ENCODE data around the gene SAMD4B.
A peak's percentile ranks its signal among the peaks of the same experiment; 100 is the strongest.
"Not testable (repeated sequence)": the region's sequence is repeated elsewhere in the genome, so short reads cannot be mapped to it uniquely, and the experiment has no call there.

The SAMD4B gene

GRCh38 chr19:39314016-39314728 is 28.0 kb upstream of the SAMD4B start:
- no peak for DNase-seq

- no peak for DNase-seq
Observed at GRCh38 chr19:39315933-39316332, 26.3 kb upstream of the SAMD4B start.

- DNase-seq, result no peak
Observed at GRCh38 chr19:39316627-39317321, 25.4 kb upstream of the SAMD4B start.

- no peak for DNase-seq
Observed at GRCh38 chr19:39317476-39317875, 24.7 kb upstream of the SAMD4B start.

GRCh38 chr19:39318071-39318470 is 24.1 kb upstream of the SAMD4B start:
- DNase-seq, result no peak

- DNase-seq, result no peak
Observed at GRCh38 chr19:39318690-39319089, 23.5 kb upstream of the SAMD4B start.

GRCh38 chr19:39319098-39319891 is 22.9 kb upstream of the SAMD4B start:
- DNase-seq, result no peak

- DNase-seq, result no peak
Observed at GRCh38 chr19:39319892-39320248, 22.4 kb upstream of the SAMD4B start.

GRCh38 chr19:39321117-39321831 is 20.9 kb upstream of the SAMD4B start:
- no peak for DNase-seq

- DNase-seq, result no peak
Observed at GRCh38 chr19:39321832-39322176, 20.4 kb upstream of the SAMD4B start.

GRCh38 chr19:39324242-39324842 is 17.9 kb upstream of the SAMD4B start:
- no peak for DNase-seq

- no peak for DNase-seq
Observed at GRCh38 chr19:39325778-39326665, 16.2 kb upstream of the SAMD4B start.

GRCh38 chr19:39327363-39328045 is 14.7 kb upstream of the SAMD4B start:
- no peak for DNase-seq

- peak; percentile 83 for DNase-seq
Observed at GRCh38 chr19:39328046-39328705, 14.0 kb upstream of the SAMD4B start.

GRCh38 chr19:39329948-39330347 is 12.3 kb upstream of the SAMD4B start:
- no peak for DNase-seq

- DNase-seq, result no peak
Observed at GRCh38 chr19:39332293-39332692, 9.9 kb upstream of the SAMD4B start.

GRCh38 chr19:39332738-39333137 is 9.5 kb upstream of the SAMD4B start:
- not testable (repeated sequence) for DNase-seq

GRCh38 chr19:39333507-39333906 is 8.7 kb upstream of the SAMD4B start:
- no peak for DNase-seq

GRCh38 chr19:39334444-39334976 is 7.7 kb upstream of the SAMD4B start:
- DNase-seq, result no peak

- no peak for DNase-seq
Observed at GRCh38 chr19:39335168-39335548, 7.1 kb upstream of the SAMD4B start.
